Nephron (organoid): Measurements from ENCODE around the gene HOXA10.
A peak's percentile ranks its signal among the peaks of the same experiment; 100 is the strongest.

Source experiments
- H3K27ac Mint-ChIP-seq, 3 experiments: 2 replicates each; pipeline ENCODE4 v1.8.0; 2020; ENCODE audit warnings: mixed read lengths in 3 of 3, mild to moderate bottlenecking in 2 of 3, moderate library complexity in 1 of 3
- H3K27me3 Mint-ChIP-seq: 2 replicates; pipeline ENCODE4 v1.8.0; 2021; ENCODE audit warnings: low read depth, mild to moderate bottlenecking, moderate library complexity, mixed read lengths
- H3K36me3 Mint-ChIP-seq: 2 replicates; pipeline ENCODE4 v1.8.0; 2020; ENCODE audit warnings: low read depth, mixed read lengths
- H3K4me1 Mint-ChIP-seq: 2 replicates; pipeline ENCODE4 v1.8.0; 2020; ENCODE audit warnings: mixed read lengths
- H3K4me3 Mint-ChIP-seq, 3 experiments: 2 replicates each; pipeline ENCODE4 v1.8.0; 2020; ENCODE audit warnings: mild to moderate bottlenecking in 3 of 3, mixed read lengths in 3 of 3, moderate library complexity in 2 of 3
- H3K9me3 Mint-ChIP-seq: 2 replicates; pipeline ENCODE4 v1.8.0; 2020; ENCODE audit warnings: mixed read lengths
- TF ChIP-seq, protein P1 (sequence below), 3 experiments: fragments of 200-600 bp; sonication (generic); IDR thresholded peaks; one replicate each; pipeline ENCODE4 v1.5.0; 2021; ENCODE audit warnings: antibody characterized with exemption in 3 of 3; ENCODE audit not compliant: unreplicated experiment in 3 of 3

The HOXA10 gene

DNA sequence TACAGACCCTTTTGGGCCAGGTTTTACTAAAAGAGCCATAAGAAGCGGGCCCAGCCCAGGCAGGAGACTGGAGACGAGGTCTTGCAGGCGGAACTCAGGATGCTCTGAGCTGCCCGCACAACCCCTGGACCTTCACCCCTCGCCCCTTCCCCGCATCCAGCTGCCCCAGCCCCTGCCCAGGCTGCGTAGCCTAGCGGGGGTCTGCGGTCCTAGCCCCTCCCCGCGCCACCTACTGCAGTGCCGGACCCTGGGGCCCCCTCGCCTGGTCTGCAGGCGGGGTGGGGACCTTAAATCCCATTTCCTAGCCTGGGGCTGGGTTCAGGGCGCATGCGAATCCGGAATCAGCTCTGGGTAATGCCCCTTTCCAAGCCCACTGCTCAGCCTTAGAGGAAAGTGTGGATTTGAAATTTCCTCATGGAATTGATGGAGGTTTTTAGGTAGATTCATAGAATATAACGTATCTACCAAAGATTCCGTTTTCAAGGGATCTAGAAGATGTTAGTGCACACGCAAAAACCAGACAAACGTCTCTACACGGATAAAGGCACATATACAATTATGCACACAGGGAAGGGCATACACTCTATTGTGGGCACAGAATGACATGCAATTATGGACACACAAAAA is 21.2 kb downstream of the HOXA10 start:
- Mint-ChIP-seq H3K9me3 (no peaks in the 10 kb centered on the region), H3K36me3 (peaks cover 45% of the 10 kb centered on the region), H3K4me3 (peak overlapping the region; percentile 95 to 98 (median 96)), H3K27me3 (peaks cover 4% of the 10 kb centered on the region), H3K4me1 (peaks cover 41% of the 10 kb centered on the region), H3K27ac (peak overlapping the region; percentile 97 to 100 (median 99))
- TF ChIP-seq, protein P1, sequence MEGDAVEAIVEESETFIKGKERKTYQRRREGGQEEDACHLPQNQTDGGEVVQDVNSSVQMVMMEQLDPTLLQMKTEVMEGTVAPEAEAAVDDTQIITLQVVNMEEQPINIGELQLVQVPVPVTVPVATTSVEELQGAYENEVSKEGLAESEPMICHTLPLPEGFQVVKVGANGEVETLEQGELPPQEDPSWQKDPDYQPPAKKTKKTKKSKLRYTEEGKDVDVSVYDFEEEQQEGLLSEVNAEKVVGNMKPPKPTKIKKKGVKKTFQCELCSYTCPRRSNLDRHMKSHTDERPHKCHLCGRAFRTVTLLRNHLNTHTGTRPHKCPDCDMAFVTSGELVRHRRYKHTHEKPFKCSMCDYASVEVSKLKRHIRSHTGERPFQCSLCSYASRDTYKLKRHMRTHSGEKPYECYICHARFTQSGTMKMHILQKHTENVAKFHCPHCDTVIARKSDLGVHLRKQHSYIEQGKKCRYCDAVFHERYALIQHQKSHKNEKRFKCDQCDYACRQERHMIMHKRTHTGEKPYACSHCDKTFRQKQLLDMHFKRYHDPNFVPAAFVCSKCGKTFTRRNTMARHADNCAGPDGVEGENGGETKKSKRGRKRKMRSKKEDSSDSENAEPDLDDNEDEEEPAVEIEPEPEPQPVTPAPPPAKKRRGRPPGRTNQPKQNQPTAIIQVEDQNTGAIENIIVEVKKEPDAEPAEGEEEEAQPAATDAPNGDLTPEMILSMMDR (IDR thresholded peaks at IDR 0.05; ENCODE audit: unreplicated experiment in 3 of 3): no peak

DNA sequence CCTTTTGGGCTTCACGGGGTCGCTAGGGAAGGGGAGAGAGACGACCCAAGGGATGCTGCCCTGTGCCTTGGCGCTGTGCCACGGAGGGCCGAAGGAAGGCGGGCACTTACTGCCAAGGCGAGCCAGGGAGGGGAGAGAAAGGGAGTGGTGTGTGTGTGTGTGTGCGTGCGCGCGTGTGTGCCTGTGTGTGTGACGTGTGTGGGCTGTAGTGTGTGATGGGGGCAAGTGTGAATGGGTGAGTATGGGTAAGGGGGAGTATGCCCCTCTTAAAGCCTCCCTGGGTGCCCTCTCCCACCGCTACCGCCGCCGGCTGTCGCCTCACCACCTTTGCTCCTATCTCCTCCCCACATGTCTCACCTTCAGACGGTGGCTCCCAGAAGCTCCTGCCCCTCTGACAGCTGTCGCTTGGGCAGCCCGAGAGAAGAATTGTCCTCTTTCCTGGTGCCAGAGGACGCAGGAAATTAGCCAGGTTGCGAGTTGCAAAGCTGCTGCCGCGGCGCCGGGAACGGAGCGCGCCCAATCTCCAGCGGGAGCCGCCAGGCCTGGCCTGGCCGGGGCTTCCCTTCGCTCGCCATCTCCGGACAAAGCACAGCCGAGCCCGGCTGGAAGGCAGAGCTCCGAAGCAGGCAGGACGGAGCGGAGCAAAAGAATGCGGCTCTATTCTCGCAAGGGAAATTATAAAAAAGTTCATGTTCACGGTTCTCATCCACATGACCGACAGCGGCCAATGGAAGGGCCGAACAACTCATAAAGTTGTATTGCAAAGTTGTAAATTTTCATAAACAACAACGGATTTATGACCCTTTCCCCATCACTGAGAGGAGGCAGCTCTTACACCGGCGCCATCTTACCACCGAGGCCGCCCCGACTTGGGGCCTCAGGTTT is 21.9 kb downstream of the HOXA10 start, which contains the start of gene HOXA3:
Gene HOXA3 (minus strand): TSS at position 653 of the 885 bp plus-strand sequence. CDS start 41,943 bp downstream, outside the sequence.
- H3K27me3 Mint-ChIP-seq: peaks cover 4% of the 10 kb centered on the region
- peak within 1 kb of the TSS; percentile 97 to 100 (median 99) for H3K27ac Mint-ChIP-seq
- TF ChIP-seq, protein P1 (IDR thresholded peaks at IDR 0.05; ENCODE audit: unreplicated experiment in 3 of 3): no peak
- no peaks in the 10 kb centered on the region for H3K9me3 Mint-ChIP-seq
- H3K36me3 Mint-ChIP-seq: peaks cover 48% of the 10 kb centered on the region
- peak within 1 kb of the TSS; percentile 95 to 98 (median 96) for H3K4me3 Mint-ChIP-seq
- H3K4me1 Mint-ChIP-seq: peaks cover 40% of the 10 kb centered on the region

DNA sequence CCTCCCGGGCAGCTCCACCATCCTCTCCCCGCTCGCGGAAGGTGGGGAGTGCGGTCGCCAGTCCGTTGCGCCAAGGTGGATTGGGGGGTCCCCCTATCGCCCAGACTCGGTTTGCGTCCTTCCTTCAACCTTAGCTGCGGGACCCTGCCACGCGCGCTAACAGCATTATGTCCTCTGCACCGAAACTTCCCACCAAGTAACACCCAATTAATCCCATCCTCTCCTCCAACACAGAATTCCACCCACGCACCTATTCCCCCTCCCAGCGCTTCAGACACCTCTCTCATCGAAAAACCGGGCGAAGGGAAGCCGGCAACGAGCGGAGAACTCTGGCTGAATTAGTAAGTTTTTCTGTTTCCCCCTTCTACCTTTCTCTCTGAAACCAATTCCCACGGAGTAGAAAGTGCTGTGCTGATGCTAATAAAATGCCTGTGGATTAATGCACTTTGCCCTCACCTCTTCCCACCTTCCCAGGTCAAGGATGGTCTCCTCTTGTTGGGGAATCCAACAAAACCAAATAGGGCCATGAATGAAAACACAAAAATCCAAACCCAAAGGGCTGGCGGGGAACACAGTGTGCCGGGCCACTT is 22.7 kb downstream of the HOXA10 start:
- peaks cover 3% of the 10 kb centered on the region for H3K27me3 Mint-ChIP-seq
- no peaks in the 10 kb centered on the region for H3K9me3 Mint-ChIP-seq
- H3K36me3 Mint-ChIP-seq: peaks cover 55% of the 10 kb centered on the region
- peak overlapping the region; percentile 97 to 100 (median 99) for H3K27ac Mint-ChIP-seq
- H3K4me3 Mint-ChIP-seq: peak overlapping the region; percentile 95 to 98 (median 96)
- TF ChIP-seq, protein P1 (IDR thresholded peaks at IDR 0.05; ENCODE audit: unreplicated experiment in 3 of 3): no peak
- peaks cover 48% of the 10 kb centered on the region for H3K4me1 Mint-ChIP-seq

DNA sequence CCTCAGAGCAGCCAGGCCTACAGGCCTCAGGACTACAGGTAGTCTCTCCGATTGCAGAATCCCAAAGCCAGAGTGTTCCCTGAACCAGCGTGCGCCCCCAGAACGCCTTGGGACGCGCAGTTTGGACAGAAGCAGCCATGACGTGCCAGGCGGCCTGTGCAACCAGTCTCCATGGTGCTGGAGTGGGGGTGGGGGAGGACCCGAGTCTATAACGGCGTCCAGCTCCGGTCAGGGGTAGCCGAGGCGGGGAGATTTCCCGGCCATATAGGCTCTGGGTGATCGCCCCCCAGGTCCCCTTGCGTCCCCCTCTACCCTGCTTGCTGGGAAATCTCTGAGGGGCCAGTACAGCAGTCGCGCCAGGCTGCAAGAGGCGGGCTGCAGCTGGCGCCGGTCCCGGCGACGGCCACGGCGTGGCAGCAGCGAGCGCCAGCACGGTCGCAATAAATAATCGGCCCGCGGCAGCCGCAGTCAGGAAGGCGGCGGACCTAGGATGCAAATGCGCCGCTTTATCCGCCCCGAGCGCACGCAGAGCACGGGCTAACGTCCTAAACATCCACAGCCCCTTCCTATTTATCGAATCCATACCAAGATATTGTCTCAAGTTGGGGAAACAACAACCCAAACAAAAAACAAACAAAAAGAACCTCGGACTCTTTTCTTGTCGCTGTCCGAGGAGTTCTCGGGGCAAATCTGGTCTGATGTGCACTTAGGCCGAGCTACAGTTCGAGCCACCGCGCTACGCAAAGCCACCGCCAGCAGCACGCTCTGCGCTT is 23.4 kb downstream of the HOXA10 start:
- no peaks in the 10 kb centered on the region for H3K9me3 Mint-ChIP-seq
- peaks cover 62% of the 10 kb centered on the region for H3K36me3 Mint-ChIP-seq
- peaks cover 54% of the 10 kb centered on the region for H3K4me1 Mint-ChIP-seq
- TF ChIP-seq, protein P1 (IDR thresholded peaks at IDR 0.05; ENCODE audit: unreplicated experiment in 3 of 3): peak; percentile 88 to 96 (median 94)
- peak overlapping the region; percentile 97 to 100 (median 99) for H3K27ac Mint-ChIP-seq
- H3K27me3 Mint-ChIP-seq: no peaks in the 10 kb centered on the region
- peak overlapping the region; percentile 95 to 98 (median 96) for H3K4me3 Mint-ChIP-seq

DNA sequence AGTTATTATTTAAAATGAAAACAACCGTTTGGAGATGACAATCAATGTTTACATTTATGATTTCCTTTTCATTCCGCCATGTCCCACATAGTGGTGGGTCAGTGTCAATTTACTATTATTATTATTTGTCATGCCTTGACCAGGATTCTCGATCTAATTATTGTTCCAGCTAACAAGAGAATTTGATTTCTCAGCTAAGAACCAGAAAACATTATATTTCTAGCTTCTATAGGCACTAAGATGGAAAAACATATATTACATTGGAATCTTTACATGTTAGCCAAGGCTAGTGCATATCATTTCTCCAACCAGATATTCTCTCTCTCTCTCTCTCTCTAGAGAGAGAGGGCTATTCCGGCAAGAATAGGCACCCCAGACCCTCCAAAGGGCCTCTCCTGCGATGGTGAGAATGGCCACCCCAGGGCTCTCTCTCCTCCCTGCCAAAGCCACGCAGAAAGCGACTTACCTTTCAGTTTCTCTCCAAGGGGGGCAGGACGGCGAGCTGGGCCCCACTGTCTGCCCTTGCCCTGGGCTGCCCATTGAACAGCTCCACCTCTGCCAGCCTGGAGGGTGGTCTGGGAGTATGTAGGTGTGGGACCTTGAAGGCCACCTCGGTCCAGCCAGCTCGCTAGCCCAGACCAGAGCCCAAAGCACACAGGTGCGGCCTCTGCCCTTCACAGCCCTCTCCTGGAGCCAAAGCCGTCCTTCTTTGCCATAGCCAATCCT is 24.1 kb downstream of the HOXA10 start:
- no peaks in the 10 kb centered on the region for H3K9me3 Mint-ChIP-seq
- H3K36me3 Mint-ChIP-seq: peaks cover 69% of the 10 kb centered on the region
- peak overlapping the region; percentile 95 to 98 (median 96) for H3K4me3 Mint-ChIP-seq
- H3K4me1 Mint-ChIP-seq: peaks cover 61% of the 10 kb centered on the region
- peak overlapping the region; percentile 97 to 100 (median 99) for H3K27ac Mint-ChIP-seq
- H3K27me3 Mint-ChIP-seq: no peaks in the 10 kb centered on the region
- TF ChIP-seq, protein P1 (IDR thresholded peaks at IDR 0.05; ENCODE audit: unreplicated experiment in 3 of 3): no peak
